Thyroid gland (tissue), 4 donors: ENCODE data around the gene NXN. TPM values are rescaled to one million over a fixed set of nuclear protein-coding genes. Genes with fewer than 3 reads are reported as not detected.
"Not testable (repeated sequence)": the region's sequence is repeated elsewhere in the genome, so short reads cannot be mapped to it uniquely, and the experiment has no call there.

ENCODE experiments used
- DNase-seq, 2 donors: peaks; one replicate each; pipeline ENCODE4 v3.0.0-alpha.2; 2019
- H3K27ac ChIP-seq, 3 donors: fragments of 200-600 bp; sonication (generic); 1 replicate in 2 of 3; 2 replicates in 1 of 3; pipeline ENCODE4 v1.5.1; 2016 to 2019; ENCODE audit warnings: mild to moderate bottlenecking in 1 of 3, moderate library complexity in 1 of 3
- H3K27me3 ChIP-seq: fragments of 200-600 bp; sonication (generic); one replicate; pipeline ENCODE4 v1.5.1; 2019
- H3K36me3 ChIP-seq, 2 donors: fragments of 200-600 bp; sonication (generic); one replicate each; pipeline ENCODE4 v1.5.1; 2016 to 2019
- H3K4me1 ChIP-seq, 2 donors: fragments of 200-600 bp; sonication (generic); one replicate each; pipeline ENCODE4 v1.5.1; 2017 to 2019
- H3K4me3 ChIP-seq, 3 donors: fragments of 200-600 bp; sonication (generic); replicated peaks in 1 of 3; 1 replicate in 2 of 3; 2 replicates in 1 of 3; pipeline ENCODE4 v1.5.1; 2016; ENCODE audit warnings: mild to moderate bottlenecking in 1 of 3
- H3K9me3 ChIP-seq: fragments of 200-600 bp; sonication (generic); one replicate; pipeline ENCODE4 v1.5.1; 2017
- POLR2A ChIP-seq, 2 donors: fragments of 450-650 bp; IDR thresholded peaks; one replicate each; pipeline ENCODE4 v1.6.1; 2017; ENCODE audit warnings: antibody characterized with exemption in 2 of 2, mild to moderate bottlenecking in 2 of 2, moderate library complexity in 1 of 2
- WGBS, 2 donors: methylation state at CpG; one replicate each; pipeline ENCODE4 v1.1.5; 2017; 5-methylcytosine and 5-hydroxymethylcytosine counted together
- intact Hi-C: fragments of 100-400 bp; cut with DNase I; formaldehyde crosslinking; loops from one replicate; pipeline ENCODE4 v1.15.1; 2023
- total RNA-seq, 4 donors: library from RNA; depleted of rRNA; stranded (reverse); fragments of >200 nt; gene quantifications; one replicate each; pipeline ENCODE4 v1.2.3, GENCODE V29; 2016
- TF ChIP-seq, protein P1 (sequence below), 6 experiments: fragments of 200-600 bp in 3 of 6; fragments of 450-650 bp in 3 of 6; sonication (generic) in 3 of 6; IDR thresholded peaks; one replicate each; pipeline ENCODE4 v1.5.1; 2016 to 2019; ENCODE audit warnings: antibody characterized with exemption in 6 of 6, mild to moderate bottlenecking in 2 of 6, inconsistent platforms in 1 of 6, moderate library complexity in 1 of 6

NXN gene
- total RNA-seq, 4 donors from 2014 or later = 14.5 to 18.3 (median 17.2) TPM

DNA sequence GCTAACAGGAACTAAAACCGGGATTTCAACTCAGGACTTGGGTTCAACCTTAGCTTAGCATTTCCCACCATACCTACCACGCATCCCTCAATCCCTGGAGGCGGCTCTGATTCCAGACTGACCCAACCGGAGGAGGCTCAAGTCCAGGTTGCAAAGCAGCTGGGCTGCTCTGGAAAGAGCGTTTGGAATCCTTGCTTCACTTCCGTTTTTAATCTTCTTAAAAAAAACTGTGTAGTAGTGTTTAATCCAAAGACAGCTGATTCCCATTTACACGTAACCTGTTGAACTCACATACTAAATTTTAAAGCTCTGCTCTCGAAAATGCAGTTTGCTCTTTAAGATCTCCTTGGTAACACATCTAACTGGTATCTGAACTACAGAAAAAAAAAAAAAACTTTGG is 50.0 kb downstream of the NXN start:
- TF ChIP-seq POLR2A (IDR thresholded peaks at IDR 0.05) = no peak
- TF ChIP-seq, protein P1, sequence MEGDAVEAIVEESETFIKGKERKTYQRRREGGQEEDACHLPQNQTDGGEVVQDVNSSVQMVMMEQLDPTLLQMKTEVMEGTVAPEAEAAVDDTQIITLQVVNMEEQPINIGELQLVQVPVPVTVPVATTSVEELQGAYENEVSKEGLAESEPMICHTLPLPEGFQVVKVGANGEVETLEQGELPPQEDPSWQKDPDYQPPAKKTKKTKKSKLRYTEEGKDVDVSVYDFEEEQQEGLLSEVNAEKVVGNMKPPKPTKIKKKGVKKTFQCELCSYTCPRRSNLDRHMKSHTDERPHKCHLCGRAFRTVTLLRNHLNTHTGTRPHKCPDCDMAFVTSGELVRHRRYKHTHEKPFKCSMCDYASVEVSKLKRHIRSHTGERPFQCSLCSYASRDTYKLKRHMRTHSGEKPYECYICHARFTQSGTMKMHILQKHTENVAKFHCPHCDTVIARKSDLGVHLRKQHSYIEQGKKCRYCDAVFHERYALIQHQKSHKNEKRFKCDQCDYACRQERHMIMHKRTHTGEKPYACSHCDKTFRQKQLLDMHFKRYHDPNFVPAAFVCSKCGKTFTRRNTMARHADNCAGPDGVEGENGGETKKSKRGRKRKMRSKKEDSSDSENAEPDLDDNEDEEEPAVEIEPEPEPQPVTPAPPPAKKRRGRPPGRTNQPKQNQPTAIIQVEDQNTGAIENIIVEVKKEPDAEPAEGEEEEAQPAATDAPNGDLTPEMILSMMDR (IDR thresholded peaks at IDR 0.05) = no peak
- intact Hi-C loops = no loop called here
- Histone ChIP-seq H3K4me1 (peaks cover 6 to 10% of the 10 kb centered on the region in 2 donors), H3K4me3 (no peak overlapping the region), H3K36me3 (no peaks in the 10 kb centered on the region), H3K27ac (no peak overlapping the region), H3K9me3 (no peaks in the 10 kb centered on the region), H3K27me3 (no peaks in the 10 kb centered on the region)
- no peak for DNase-seq
- 82 to 89% methylated on average over 8 of the region's 8 CpGs for WGBS, 2 donors

DNA sequence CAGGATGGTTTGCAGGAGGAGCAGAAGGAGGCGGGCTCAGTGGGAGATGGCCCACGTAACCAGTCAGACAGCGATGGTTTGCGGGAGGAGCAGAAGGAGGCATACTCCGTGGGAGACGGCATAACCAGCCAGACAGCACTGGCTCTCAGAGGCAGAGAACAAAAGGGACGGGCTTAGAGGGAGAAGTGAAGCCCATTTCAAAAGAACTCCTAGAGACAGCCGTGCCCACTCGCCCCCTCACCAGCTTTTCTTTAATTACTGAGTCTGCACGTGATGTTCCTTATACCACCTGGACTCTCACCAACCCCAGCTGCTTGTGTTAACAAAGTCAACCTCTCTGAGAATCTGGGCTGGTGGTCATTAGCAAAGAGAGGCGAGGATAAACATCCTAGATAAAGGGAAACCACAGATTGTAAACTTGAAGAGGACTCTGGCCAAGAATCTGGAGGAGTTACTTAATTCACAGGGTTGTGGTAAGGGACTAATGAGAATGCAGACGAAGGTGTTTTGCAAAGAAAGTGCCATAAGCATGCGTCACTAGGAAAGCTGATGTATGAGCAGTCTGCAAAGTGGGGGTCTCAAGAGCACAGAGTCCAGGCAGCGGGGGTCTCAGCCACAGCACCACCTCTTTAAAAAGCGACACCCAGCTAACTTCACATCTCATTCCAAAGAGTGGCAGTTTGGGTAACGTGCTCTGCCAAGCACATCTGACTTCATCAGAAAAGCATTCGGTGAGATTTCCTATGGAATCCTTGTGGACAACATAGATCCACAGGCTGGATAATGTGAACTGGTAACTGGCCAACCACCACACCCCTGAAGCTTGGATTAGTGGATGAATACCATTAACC is 51.7 kb downstream of the NXN start:
- no peaks in the 10 kb centered on the region for H3K9me3 ChIP-seq

DNA sequence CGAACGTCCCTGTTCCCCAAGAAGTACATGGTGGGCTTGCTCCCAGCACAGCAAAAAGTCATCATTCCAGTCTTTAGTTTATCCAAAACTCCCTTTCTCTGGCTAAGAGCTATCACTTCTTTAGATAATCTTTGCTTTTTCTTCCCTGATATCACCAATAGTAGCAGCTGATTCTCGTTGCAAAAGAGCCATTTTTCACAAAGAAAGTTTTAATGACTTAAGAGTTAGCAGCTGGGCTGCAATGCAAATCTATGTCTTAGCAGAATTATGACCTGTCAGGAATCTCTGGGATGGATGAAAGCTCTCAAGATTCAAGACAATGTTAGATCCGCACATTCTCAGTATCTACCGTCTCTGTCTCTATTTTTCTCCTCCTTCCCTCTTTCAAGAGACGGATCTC is 53.8 kb downstream of the NXN start:
- intact Hi-C loops = no loop called here
- Histone ChIP-seq H3K4me3 (no peak overlapping the region), H3K4me1 (no peaks in the 10 kb centered on the region), H3K27me3 (no peaks in the 10 kb centered on the region), H3K9me3 (no peaks in the 10 kb centered on the region), H3K27ac (no peak overlapping the region), H3K36me3 (no peaks in the 10 kb centered on the region)
- DNase-seq = no peak
- WGBS, 2 donors = 85 to 87% methylated on average over 6 of the region's 6 CpGs
- TF ChIP-seq, protein P1 (IDR thresholded peaks at IDR 0.05) = no peak
- no peak for TF ChIP-seq POLR2A (IDR thresholded peaks at IDR 0.05)

More for the DNA sequence above, 51.7 kb downstream of the NXN start:
- Histone ChIP-seq H3K27me3 (no peaks in the 10 kb centered on the region), H3K27ac (no peak overlapping the region), H3K36me3 (no peaks in the 10 kb centered on the region), H3K4me1 (peaks cover 0 to 3% of the 10 kb centered on the region in 2 donors), H3K4me3 (no peak overlapping the region)
- no peak for TF ChIP-seq POLR2A (IDR thresholded peaks at IDR 0.05)
- TF ChIP-seq, protein P1 (IDR thresholded peaks at IDR 0.05) = no peak
- WGBS, 2 donors = 61 to 65% methylated on average over 17 of the region's 17 CpGs
- intact Hi-C loops = no loop called here
- no peak for DNase-seq

DNA sequence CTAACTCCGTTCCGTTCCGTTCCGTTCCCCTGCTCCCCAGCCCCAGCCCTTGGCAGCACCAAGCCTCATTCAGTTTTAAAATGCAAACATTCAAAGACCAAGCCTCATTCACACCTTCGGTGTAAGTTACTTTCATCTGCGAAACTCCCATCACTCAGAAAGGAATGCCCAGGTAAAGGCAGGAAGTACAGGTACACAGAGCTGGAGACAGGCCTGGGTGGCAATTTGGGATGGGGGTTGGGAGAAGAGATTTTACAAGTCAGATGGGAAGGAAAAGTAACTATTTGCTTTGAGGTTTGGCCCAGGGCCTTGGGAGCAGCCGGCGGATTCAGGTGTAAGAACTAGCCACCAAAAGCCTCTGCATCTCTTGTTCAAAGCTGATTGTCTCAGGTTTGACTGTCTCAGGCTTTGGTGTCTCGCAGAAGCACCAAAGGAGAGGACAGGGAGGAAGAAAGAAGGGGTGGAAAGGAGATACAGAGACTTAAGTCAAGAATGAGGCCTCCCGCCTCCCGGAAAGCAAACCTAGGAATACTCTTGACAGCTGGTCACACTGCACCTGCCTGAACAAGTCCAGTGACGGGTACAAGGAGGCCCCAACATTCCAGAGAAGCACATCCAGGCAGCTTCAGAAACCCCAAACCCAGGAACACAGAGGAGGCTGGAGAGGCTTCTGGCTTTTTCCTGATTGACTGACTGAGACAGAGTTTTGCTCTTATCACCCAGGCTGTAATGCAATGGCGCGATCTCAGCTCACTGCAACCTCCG is 54.7 kb downstream of the NXN start:
- DNase-seq = no peak
- intact Hi-C loops = no loop called here
- Histone ChIP-seq H3K27me3 (no peaks in the 10 kb centered on the region), H3K4me1 (no peaks in the 10 kb centered on the region), H3K4me3 (no peak overlapping the region), H3K27ac (no peak overlapping the region), H3K9me3 (no peaks in the 10 kb centered on the region), H3K36me3 (no peaks in the 10 kb centered on the region)
- WGBS, 2 donors = 84 to 88% methylated on average over 15 of the region's 15 CpGs
- no peak for TF ChIP-seq POLR2A (IDR thresholded peaks at IDR 0.05)
- TF ChIP-seq, protein P1 (IDR thresholded peaks at IDR 0.05) = no peak

DNA sequence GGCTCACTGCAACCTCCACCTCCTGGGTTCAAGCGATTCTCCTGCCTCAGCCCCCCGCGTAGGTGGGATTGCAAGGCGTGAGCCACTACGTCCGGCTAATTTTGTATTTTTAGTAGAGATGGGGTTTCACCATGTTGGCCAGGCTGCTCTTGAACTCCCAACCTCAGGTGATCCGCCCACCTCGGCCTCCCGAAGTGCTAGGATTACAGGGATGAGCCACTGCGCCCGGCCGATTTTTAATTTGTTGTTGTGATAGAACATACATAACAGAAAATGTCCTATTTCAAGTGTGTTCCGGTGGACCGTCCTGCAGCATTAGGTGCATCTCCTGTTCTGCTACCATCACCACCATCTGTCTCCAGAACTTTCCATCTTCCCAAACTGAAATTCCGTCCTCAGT is 55.3 kb downstream of the NXN start:
- DNase-seq, H3K4me1 ChIP-seq, H3K27me3 ChIP-seq, H3K4me3 ChIP-seq, H3K36me3 ChIP-seq, H3K27ac ChIP-seq, H3K9me3 ChIP-seq, intact Hi-C loops: not testable (repeated sequence)
- WGBS, 2 donors = 82 to 94% methylated on average over 15 of the region's 15 CpGs
